ENCODE results near the gene WBP2NL.

GRCh38 chr22:42077486-42078125, 79.0 kb downstream of the WBP2NL start:
- TF ChIP-seq CHD2 (IDR thresholded peaks at IDR 0.05; ENCODE audit: low read length) (no peak), POLR2AphosphoS5 (IDR thresholded peaks at IDR 0.05; ENCODE audit: low read depth, low read length) (no peak), EZH2 (IDR thresholded peaks at IDR 0.05; ENCODE audit: low read depth, low read length, severe bottlenecking) (no peak), GABPA (IDR thresholded peaks at IDR 0.05; ENCODE audit: borderline replicate concordance, insufficient read depth, low read length) (no peak), POLR2A (IDR thresholded peaks at IDR 0.05; ENCODE audit: control extremely low read depth in 1 of 2, low read depth in 2 of 2, low read length in 2 of 2) (no peak), CTCF (IDR thresholded peaks at IDR 0.05; ENCODE audit: control extremely low read depth in 1 of 3, insufficient read depth in 1 of 3, low read depth in 1 of 3, low read length in 3 of 3) (no peak), EP300 (IDR thresholded peaks at IDR 0.05; ENCODE audit: borderline replicate concordance in 1 of 2, low read depth in 2 of 2, low read length in 2 of 2) (no peak), CEBPB (IDR thresholded peaks at IDR 0.05; ENCODE audit: low read depth, low read length) (no peak)

Measured in H1 (cell line).